Stimulated activated naive CD8-positive, alpha-beta T cell treated with anti-CD3 and anti-CD28 coated beads, Interleukin-15, Interleukin-2, amounts not matched to agents 100 U/mL and 50 U/mL, for 24 hours (primary cell): ENCODE data around the gene BCAN.

Source experiments
- ATAC-seq: fragments of 150-1000 bp; cut with Tn5 transposase; one replicate; pipeline ENCODE4 v1.10.0; 2021
- DNase-seq: peaks from one replicate; pipeline ENCODE4 v3.0.0; 2021

BCAN gene

DNA sequence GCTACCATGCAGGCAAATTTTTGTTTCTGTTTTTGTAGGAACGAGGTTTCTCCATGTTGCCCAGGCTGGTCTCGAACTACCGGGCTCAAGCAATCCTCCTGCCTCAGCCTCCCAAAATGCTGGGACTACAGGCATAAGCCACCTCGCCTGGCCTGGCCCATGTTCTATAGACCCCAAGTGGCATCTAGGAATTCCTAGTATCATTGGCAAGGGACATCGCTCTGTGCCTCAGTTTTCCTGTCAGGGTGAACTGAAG, 20.8 kb downstream of the BCAN start:
- ATAC-seq, result no peak
- DNase-seq, result no peak

DNA sequence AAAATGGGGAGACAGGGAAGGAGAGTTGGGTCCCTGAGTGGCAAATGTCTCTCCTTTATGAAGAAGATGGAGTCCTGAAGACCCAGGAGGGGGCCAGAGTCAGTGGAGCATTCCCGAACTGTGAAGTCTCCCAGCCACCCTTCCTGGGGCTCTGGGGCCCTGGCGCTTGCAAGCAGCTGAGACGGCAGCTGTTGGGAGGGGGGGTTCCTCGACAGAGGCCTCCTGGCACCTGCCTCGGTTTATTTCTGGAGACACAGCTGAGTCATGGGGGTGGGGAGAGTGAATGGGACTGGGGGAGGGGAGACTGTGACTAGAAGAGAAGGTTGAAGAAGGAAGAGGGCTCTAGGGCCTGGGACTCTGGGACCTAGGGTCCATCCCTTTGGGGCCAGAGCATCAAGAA, 21.3 kb downstream of the BCAN start:
- no peak for DNase-seq

DNA sequence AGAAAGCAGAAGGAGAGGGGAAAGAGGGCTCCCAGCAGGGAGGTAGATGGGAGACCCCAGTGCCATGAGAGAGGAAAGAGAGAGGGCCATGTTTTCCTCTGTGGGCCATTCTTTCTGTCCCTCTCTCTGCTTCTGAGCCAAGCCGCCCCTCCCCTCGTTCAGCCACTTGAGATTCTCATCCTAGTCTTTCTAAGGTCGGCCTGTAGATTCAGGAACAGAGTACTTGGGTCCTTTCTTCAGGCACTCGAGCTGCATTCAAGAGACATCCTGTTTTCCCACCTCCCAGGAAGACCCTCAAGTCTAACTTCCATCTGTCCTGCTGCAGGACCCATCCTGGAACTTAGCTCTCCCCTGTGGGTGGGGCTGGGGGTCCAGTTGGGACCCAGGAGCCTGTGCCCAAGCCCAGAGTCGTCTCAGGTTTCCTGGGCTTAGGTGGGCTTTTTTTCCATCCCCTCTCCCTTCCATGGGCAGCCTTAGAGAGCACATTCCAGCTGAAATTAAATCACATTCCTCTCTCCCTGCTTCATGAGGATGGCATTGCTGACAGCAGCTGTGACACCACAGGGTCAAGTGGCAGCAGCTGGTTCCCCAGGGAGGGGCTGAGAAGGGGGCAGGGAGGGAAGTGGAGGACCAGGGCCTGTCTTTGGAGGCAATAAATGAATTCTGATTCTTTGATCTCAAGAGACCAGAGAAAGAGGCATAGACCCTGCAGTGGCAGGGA, 22.3 kb downstream of the BCAN start:
- DNase-seq (no peak), ATAC-seq (no peak)

More for the DNA sequence above, 21.3 kb downstream of the BCAN start:
- no peak for ATAC-seq

DNA sequence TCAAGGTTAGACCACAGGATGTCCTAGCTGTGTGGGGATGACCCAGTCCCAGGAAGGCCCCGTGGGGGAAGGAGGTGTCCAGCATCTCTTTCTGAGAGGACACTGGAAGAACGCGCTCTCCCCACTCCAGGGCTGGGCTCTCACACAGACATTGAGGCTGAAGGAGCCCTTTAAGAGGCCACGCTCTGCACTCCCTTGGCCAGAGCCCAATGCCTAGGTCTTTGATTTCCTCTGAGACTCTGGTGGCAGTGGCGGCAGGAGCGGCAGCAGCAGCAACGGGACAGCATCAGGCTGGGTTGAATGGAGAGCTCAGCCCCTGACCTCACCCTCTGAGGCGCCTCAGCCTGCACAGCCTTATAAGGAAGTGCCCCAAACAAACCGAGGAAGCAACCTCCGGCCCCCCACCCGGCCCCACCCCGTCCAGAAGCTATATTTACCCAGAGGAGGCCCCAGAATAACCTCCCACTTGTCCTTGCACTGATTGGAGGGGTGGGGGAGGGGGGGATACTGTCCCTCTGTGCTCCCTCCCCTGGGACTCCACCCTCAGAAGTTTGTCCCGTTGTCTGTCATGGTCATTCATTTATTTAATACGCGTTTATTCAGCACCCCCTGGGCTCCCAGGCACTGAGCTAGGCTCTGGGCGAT, 23.0 kb downstream of the BCAN start:
- ATAC-seq, result no peak

DNA sequence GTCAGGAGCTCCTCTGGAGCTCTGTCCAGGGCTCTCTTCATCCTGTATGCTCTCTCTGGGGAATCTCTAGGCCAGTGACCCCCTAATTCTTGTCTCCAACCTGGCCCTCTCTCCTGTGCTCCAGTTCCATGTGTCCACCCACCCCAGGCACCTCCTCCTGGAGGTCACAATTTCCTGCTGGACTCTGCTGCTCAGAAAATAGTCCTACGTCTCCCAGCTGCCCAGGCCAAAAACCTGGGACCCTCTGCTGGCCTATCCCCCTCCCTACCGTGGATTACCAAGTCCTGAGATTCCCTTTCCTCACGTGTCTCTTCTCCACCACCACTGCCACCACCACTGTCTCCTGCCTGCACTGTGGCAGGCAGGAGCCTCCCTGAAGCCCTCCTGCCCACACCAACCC, 23.6 kb downstream of the BCAN start:
- DNase-seq, result no peak
- no peak for ATAC-seq

More for the DNA sequence above, 23.0 kb downstream of the BCAN start:
- no peak for DNase-seq

DNA sequence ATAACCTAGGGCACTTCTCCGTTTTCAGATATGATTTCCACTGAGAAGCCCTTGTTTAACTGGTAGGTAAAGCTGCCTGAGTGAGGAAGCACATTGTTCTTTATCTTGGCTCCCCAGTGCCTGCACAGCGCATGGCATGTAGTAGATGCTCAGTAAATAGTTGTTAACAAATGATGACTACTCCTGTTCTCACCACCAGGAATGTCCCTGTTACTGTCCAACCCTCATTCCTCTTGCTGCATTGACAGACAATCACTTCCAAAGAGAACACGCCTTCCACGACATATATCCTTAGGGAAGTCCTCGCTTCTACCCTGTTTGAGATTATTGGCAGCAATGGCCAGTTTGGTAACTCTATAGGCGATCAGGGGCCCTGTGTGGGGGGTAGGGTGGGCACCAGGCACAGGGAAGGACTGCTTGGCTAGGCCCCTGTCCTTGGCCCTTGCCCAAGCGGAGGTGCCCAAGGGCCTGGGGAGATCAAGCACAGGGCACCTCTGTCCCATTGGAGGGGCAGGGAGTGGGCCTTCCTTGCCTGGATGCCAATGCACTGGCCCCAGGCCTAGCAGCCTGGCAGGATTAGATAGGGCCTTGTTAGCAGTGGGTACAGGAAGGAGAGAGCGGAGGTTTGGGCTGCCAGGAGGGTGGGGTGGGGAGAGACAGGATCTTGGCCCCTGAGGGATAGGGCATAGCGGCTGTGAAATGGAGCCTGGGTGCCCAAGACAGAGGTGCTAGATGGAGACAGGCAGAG, 25.1 kb downstream of the BCAN start:
- no peak for ATAC-seq
- DNase-seq, result no peak

DNA sequence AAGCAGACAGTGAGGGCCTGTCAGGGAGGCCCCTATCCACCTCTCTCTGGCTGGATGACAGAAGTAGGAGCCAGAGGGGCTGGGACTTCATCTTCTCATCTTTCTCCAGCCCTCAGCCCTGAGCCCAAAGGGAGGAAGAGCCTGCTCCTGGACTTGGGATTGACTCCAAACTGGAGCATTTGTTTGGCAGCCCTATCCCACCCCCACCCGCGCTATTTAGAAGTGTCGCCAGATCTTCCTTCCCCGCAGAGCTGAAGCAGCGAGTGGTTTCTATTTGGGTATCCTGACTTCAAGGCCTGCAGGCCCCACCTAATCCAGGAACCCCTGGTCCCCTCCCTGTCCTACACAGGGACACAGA, 25.7 kb downstream of the BCAN start:
- DNase-seq (no peak), ATAC-seq (no peak)

DNA sequence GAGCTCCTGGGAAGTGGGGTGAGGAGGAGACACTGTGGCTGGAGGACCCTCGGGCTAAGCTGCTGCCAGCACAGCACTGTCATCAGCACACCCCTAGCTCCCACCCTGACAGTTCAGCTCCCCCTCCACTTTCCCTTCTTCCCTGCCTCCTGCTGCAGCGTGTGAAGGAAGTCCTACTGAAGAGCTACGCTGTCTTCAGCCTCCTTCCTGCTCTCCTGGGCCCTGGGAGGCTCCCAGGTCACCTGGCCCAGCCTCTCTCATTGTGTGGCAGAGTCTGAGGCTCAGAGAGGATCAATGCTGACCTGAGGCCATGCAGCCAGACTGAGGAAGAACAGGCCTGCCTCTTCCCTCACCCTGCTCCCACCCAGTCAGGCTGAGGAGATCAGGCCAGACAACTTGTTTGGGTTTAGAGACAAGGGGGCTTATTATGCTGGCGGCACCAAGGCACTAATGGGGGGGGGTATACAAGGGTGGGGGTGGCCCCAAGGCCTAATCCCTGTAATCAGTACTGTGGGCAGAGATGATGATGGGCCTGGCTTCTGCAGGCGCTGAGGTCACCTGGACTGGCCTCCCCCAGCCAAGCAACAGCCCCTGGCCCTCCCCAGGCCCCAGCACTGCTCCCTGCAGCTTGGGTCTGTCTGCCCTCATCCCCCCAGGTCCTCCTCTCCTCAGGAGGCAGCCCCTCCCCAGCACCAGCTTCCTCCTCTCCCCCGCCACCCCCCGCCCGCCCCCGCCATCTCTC, 26.2 kb downstream of the BCAN start:
- no peak for DNase-seq
- no peak for ATAC-seq

DNA sequence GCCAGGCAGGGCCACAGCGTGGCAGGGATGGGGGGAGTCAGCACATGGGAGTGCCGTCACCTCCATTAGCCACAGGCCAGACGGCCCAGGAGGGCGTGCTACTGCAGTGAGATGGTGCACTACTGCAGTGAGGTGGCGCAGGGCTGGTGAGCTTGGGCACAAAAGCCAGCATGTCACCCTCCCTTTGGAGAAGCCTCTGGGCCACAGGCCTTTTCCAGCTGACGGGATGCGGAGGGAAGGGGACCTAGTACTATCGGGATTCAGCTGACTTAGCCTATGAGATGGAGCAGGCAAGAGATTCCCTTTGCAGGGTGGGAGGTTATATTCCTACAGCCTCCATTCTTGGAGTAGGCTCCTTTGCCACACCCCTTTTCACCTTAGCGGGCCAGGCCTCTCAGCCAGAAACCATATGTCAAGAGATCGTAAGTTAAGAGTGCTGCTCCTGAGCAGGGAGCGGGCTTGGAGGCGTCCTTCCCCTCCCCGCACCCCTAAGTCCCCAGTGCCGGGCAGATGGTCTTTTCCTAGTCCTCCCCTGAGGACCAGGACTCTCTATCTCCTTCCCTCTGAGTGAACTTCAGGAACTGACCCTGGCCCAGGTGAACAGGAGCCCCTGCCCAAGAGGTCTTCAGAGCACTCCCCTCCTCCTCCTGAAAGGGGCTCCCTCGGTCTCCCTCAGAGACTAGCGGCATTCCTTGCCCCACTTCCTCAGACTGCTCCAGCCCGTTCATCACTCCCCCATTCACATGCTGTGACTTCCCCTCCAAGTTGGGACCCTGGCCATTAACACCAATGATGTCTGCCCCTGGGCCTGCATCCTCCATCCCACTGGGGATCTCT, 27.1 kb downstream of the BCAN start:
- DNase-seq (no peak), ATAC-seq (no peak)

DNA sequence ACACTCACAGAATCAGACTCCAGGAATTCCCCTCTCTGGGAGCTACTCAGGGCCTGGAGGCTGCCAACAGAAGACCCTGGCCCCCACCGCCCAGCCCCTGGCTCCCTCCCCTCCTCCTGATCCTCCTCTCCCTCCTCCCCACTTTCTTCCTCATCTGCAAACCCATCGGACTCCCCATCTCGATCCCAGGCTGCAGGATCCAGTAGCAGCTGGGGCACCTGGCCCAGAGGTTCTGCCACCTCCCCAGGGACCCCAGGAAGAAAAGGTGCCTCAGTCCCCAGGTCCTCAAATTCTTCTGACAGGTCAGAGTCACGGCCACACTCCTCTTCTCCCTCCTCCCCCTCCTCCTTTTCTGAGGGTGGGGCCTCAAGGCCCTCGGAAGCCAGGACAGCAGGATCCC, 27.9 kb downstream of the BCAN start:
- no peak for ATAC-seq

DNA sequence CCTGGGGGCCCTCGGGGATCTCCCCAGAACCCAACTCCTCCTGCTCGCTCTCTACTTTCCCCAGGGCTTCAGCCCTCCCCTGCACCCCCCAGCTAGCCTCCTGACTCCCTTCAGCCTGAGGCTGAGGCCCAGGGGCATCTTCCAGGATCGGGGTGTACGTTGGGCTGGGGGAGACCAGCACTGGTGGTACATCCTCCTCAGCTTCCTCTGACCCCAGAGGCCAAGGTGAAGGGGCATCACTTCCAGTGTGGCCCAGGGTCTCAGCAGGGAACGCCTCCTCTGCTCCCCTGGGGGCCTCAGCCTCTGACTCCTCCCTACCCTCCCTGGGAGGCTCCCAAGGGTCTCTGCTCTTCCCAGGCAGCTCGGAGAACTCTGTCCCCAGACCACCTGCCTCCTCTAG, 28.4 kb downstream of the BCAN start:
- DNase-seq (no peak), ATAC-seq (no peak)

More for the DNA sequence above, 27.9 kb downstream of the BCAN start:
- no peak for DNase-seq

DNA sequence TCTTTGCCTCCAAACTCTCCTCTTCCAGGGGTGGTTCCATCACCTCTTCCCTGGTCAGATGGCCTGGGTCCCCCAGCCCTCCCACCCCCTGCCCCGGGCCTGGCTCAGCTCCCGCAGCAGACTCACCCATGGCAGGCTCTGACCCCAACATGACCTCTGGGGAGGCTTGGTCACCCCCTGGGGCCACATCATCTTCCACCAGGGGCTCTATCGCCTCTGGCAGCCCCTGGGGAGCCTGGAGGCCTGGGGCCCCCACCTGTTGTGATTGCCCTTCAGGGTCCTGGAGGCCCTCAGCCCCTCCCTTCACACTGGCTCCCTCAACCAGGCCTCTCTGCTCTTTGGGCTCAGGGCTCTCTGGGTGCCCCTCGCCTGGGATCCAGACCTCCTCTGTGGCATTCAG, 28.9 kb downstream of the BCAN start:
- DNase-seq, result no peak
- no peak for ATAC-seq

DNA sequence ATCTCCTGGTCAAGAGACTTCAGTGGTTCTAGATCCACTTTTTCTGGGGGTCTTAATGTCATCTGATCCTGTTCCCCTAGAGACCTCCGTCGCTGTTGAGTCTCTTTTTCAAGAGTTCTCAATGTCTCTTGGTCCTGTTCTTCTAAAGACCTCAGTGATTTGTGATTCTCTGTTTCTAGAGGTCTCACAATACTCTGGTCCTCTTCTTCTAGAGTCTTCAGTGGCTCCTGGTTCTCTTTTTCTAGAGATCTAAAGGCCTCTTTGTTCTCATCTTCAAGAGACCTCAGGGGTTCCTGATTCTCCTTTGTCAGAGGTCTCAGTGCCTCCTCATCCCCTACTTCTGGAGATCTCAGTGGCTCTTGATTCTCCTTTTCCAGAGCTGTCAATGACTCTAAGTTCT, 29.9 kb downstream of the BCAN start:
- no peak for ATAC-seq
- no peak for DNase-seq

DNA sequence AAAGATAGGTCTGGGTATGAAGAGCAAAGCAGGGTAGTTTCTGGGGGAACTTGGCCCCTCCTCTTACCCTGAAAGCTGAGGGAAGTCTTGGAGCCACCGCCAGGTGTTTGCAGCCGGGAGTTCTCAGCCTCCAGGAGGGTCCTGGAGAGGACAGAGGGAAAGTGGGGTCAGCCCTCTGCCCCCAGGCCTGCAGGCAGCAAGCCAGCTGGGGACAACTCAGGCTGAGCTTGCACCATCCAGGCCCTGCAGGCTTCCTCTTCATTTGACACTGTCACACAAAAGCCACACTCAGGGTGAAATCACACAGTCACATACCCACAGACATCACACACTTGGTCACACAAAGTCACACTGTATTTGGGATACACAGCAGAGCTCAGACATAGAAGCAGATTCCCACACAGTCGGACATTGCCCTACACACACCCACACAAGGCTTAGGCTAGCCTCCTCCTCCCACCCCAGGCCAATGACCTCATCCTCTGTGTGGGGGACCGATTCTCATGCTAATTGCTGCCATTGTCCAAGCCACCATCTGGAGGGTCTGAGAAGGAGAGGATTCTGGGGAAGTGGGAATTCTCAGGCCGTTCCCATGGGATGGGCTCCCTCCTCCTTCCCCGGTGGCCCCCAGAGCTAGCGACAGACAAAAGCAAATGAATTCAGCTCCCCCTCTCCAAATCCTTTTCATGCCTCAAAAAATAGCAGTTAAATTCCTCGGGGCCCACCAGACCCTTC, 31.6 kb downstream of the BCAN start:
- DNase-seq (no peak), ATAC-seq (no peak)

DNA sequence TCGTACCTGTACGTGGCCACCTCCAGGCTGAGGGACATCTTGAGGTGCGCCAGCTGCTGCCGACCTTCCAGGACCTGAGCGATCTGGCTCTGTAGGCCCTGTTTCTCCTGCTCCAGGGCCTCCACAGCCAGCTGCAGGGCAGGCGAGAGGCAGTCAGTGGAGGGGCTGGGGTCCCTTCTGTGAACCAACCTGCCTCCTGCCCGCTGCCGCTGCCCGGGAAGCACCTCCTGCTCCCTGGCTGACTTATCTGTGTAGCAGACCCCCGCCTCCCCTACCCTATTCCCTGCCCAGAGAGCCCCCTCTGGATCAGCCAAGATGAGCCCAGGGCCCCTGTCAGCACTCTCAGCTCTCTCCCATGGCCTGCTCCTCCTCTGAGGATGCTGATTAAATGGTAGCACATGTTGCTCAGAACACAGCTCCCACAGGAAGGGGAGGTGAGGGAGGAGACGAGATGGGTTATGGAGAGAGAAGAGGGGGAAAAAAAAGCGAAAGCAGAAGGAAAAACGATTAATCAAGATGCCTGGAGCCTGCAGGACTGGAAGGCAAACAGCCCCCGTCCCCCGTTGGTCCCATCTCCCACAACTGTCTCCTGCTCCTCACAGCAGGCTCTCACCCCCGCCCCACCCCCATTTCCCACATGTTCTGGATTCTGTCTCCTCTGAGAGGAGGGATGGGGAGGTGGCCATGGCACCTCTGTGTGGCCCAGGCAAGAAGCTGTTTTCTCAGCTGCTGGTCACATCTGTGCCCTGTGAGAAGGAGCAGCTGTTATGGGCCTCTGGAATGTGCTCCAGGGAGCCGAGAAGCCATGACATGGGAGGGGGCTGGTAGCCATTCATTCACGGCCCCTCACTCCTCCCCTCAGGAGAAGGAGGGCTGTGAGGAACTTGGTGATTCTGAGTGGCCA, 33.5 kb downstream of the BCAN start:
- DNase-seq (no peak), ATAC-seq (no peak)

DNA sequence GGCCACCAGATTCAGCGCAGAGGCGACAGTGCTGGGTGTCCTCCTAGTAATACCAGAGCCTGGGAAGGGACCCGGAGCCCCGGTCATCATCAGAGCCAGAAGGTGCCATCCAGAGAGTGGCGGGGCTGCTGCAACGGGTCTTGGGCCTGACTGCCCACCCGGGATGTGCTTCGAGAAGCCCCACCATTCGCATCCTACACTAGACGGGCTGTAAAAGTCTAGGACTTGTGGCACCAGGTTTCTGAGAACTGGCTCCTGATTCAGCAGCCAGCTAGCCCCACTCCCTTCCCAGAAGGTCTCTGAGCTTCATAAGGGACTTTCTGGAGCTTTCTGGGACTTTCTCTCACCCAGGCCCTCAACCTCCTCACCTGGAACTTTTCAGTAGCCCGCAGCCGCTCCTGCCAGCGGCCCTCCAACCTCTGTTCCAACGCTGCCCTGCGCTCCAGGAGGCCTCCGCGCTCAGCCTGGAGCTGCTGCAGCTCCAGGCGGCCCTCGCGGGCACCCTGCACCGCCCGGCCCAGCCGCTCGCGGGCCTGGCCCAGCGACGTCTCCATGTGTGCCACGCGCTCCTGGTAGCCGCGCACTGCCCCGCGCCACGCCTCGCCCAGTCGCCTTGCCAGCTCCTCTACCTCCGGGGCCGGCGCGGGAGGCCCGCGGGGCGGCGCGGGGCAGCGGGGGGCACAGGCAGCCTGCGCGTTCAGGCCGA, 34.4 kb downstream of the BCAN start:
- DNase-seq, result no peak
- no peak for ATAC-seq

DNA sequence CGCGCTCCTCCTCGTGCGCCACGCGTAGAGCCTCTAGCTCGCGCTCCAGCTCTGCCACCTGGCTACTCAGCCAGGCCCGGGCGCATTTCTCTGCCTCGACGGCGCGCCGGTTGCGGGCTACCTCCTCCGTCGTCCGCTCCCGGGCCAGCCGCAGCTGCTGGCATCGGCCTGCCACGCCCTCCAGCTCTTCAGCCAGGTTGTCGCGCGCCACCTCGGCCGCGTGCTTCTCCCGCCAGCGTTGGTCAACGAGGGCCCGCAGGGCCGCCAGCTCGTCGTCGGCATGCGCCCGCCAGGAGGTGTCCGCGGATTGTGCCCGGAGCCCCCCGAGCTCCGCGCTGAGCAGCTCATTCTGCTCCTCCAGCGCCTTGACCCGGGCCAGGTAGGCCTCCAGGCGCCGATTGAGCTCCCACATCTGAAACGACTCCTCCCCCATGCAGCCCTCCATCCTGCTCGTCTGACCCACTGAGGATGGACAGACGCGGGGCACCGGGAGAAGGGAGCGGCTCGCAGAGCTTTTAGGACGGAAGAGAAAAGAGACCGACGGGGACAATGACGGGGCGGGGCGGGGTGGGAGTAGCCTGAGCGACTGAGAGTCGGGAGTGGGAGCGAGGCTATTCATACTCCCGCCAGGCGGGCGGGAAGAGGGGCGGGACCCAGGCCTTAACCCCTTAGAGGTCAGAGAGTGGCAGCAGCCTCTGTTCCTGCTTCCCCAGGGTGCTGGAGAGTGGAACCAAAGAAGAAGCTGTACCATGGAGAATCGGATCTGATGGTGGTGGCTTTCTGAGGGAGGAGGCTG, 35.1 kb downstream of the BCAN start, which contains the start of gene NES:
Gene NES, minus strand, starts transcription at position 588 of the 796 bp plus-strand sequence. Its CDS starts 143 bp downstream, at position 445.
- no peak for DNase-seq
- ATAC-seq, result no peak
